NCI-H345 treated with DMSO at 0.1 percent for 48 hours (cell line): Measurements from ENCODE around the gene ZNF76.
A peak's percentile ranks its signal among the peaks of the same experiment; 100 is the strongest.

Experiments
- DNase-seq: peaks from one replicate; lab custom pipeline; 2025; ENCODE audit not compliant: unreplicated experiment; lab: John Stamatoyannopoulos, UW

Gene ZNF76

GRCh38 chr6:35259194-35259947, at the start of gene ZNF76:
Gene ZNF76, plus strand, starts transcription at chr6:35259735. Its CDS starts 21,417 bp downstream, at chr6:35281152.
- peak; percentile 93 for DNase-seq

DNA sequence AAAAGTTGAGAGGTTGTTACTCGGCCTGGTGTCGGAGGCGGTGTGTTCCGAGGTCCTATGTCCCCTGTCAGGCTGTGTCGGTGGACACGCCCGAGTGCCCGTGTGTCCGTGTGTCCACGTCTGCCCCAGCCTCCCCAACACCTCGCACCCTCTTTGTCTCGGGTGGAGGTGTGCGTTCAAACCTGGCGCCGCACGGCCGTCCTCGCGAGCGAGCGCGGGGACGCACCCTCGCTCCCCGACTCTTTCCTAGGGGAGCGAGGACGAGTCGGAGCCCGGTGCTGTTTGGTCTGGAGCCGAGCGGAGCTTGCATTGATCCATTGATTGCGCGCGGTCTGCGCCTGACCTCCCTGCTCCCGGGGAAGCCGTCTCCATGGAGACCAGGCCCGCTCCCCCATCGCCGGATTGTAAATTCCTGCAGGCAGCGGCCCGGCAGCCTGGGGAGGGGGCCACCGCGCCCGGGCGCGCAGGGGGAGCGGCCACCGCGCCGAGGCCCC, 46.2 kb upstream of the ZNF76 start:
- no peak for DNase-seq

DNA sequence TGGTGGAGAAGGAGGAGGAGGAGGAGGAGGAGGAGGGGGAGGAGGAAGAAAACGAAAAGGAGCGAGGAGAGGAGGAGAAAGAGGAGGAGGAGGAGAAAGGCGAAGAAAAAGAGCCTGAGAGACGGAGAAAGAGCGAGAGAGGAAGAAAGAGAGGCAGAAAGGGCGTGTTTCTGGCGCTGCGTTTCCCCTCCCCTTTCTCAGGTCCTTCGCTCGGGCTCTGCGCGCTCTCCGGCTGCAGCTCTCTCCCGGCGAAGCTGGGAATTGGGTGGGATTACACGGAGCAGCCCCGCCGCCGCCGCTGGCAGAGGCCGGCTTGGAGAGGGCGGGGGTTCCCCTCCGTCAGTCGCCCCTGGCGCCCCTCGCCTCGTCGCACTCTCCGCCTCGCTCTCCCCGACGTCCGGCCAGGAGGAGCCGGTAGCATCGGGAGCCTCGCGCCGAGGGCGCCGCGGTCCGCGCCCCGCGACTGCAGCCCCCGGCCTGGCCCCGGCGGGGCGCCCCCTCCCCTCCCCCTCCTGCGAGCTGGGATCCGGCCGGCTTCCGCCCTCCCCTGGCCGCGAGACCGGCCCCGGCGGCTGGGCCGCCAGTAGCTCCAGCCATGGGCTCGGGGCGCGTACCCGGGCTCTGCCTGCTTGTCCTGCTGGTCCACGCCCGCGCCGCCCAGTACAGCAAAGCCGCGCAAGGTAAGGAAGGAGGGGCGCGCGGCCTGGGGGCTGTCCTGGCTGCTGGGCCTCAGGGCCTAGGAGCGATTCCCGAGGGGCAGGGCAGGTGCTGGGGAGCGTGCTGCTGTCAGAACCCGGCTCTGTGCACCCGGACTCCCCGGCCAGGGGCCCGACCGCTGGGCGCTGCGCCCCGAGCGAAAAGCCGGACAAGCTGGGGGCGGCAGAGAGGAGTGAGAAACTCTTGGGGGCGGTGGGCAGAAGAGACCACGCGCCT, 45.4 kb upstream of the ZNF76 start, which contains the start of gene SCUBE3:
Gene SCUBE3 (plus strand): TSS at position 133 of the 933 bp plus-strand sequence. CDS start 463 bp downstream, at position 596.
- DNase-seq, result no peak

GRCh38 chr6:35214869-35215664, 44.5 kb upstream of the ZNF76 start:
- DNase-seq, result no peak

- no peak for DNase-seq
Observed at GRCh38 chr6:35215665-35216411, 43.7 kb upstream of the ZNF76 start.

DNA sequence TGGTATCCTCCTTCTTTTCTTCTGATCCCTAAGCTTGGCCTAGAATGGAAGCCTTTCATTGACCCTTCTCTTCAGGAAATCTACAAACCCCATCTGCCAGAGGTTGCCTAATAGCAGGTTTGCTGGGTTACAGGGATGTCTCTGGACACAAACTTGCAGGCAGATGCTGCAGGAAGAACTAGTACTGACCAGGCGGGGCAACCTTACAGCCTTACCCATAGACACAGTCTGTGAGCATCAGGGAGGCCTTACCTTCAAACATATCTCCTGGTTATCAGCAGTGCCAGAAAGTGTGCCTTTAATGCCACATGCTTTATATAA, 43.2 kb upstream of the ZNF76 start:
- DNase-seq, result no peak

GRCh38 chr6:35216851-35217811, 42.4 kb upstream of the ZNF76 start:
- DNase-seq, result no peak

DNA sequence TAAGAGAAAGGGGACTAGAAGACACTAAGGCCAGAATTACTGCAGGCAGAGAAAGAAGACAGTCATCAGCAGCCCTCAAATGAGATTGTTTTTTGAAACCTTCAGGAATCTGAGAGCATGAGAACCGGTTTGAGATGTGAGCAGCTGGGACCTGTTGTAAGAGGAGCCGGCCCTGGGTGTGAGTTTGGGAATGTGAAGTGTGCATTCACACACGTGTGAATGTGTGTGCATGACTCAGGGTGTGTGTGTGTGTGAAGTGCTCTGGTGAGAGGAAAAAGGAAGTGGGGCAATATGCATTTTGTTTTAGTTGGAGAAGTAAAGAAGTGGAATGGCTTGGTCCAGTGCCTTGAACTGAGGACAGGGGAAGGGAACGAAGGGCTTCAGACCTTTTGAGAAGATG, 41.5 kb upstream of the ZNF76 start:
- no peak for DNase-seq

DNA sequence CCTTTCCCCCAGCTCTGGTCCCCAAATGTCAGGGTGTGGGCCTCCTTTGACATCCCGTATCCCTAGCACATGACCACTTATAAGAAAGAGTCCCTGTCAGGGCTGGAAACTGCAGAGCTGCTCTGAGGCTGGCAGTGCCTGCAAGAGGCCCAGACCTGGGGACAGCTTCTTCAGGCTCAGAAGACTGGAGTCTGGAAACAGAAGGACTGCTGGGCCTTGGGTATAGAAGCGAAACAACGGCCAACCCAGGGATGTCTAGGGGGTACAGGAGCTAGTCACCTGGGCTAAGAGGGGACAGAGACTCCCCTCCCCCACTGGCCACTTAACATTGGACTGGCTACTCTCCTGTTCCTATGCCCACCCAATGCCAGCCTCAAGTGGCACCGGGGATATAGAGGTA, 41.1 kb upstream of the ZNF76 start:
- no peak for DNase-seq

DNA sequence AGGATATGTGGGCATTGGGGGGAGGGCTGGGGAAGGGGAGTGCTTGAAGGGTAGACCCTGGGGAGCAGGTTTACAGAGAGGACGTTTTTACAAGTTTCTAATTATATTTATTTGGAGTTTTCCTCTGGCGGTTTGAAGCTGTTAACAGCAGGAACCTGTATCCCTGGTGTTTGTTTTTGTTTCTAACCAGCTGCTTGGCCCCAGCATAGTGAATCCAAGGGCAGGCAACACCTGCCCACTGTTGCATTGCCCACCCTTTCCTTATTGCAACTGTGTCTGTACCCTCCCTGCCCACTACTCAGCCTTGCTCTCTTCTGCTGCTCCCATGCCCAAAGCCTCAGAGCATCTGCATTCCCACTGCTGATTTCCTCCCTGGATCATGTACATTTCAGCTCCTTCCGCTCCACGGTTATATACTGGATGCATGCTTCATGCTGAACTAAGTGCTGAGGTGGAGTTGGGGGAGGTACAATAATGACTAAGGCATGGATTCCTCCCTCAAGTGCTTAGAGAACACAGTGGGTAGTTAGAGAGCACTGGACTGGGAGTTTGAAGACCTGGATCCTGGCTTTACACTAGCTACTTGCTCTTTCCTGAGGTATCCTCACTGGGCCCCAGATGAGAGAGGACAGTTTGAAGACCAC, 39.7 kb upstream of the ZNF76 start:
- peak; percentile 48 for DNase-seq

DNA sequence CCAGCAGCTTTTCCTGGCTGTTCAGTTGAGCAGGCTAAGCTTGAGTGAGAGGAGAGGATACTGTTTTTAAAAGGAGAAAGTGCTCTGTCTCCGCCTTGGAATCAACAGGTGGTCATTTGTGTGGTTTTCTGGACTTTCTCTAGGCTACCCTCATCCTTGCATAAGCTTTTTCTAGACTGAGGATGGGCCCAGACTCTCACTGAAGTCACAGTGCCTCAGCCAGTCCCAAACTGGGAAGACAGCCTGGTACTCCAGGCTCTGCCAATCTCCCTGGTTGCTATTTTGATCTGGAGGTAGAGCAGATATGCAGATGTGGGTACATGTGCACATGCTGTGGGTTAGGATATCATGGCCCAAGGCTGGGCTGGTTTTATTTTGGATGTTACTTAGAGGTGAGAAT, 38.8 kb upstream of the ZNF76 start:
- DNase-seq, result no peak

DNA sequence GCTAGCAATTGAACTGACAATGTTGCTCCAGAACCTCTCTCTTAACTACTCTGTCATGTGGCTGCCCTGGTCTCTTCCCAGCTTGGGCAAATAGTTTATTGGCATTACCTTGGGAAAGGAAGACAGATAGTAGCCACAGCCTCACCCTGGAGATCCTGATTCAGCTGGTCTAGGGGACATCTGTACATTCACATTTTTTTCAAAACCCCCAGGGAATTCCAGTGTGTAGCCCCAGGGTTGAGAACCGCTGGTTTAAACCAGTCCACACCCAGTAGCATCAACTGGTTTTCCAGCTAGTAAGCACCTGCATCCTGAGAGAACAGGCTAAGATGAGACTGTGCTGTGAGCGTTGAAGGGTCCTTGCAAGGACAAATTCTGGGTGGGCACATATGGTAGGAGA, 36.1 kb upstream of the ZNF76 start:
- DNase-seq, result no peak

DNA sequence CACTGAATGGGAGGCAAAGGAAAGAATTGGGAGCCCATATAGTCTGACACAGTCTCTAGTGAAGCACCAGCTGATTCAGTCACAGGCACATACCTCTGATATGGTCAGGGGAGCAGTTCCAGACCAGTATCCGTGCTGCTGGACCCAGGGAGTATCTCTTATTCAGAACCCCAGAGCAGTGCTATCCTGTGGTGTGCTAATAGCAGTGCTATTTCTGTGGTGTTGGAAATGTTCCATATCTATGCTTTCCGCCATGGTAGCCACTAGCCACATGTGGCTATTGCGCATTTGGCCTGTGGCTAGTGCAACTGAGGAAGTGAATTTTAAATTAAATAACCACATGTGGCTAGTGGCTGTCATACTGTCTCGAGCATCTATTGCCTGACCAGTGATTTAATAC, 34.8 kb upstream of the ZNF76 start:
- no peak for DNase-seq

GRCh38 chr6:35228481-35228880, 31.1 kb upstream of the ZNF76 start:
- no peak for DNase-seq

DNA sequence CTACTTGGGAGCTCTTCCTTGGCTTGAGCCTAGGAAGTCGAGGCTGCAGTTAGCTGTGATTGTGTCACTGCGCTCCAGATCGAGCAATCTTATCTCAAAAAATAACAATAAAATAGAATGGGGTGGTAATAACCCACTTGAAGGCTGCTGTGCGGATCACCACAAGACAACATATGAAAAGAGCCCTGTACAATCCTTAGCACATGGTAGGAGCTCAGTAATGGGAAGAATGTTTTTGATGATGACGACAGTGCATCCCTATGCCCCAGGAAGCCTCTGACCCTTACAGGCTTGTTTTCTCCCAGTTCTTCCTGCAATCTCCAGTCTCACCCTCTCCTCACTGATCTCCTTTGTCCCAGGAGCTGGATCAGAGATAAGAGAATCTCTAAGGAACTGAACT, 30.2 kb upstream of the ZNF76 start:
- no peak for DNase-seq

GRCh38 chr6:35230498-35230897, 29.0 kb upstream of the ZNF76 start:
- no peak for DNase-seq

- no peak for DNase-seq
Observed at GRCh38 chr6:35230950-35231349, 28.6 kb upstream of the ZNF76 start.

DNA sequence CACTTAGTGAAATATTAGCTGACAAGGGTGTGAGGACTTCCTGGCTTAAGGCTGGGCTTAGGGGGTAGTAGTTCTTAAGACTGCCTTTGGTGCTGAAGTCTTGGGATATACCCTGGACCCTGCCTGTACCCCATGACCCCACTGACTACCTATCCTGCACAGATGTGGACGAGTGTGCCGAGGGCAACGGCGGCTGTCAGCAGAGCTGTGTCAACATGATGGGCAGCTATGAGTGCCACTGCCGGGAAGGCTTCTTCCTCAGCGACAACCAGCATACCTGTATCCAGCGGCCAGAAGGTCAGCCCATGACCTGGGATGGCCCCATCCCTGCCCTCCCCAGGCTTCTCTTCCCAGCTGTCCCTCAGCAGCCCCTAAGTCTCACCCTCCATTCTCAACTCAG, 28.0 kb upstream of the ZNF76 start:
- DNase-seq, result no peak

DNA sequence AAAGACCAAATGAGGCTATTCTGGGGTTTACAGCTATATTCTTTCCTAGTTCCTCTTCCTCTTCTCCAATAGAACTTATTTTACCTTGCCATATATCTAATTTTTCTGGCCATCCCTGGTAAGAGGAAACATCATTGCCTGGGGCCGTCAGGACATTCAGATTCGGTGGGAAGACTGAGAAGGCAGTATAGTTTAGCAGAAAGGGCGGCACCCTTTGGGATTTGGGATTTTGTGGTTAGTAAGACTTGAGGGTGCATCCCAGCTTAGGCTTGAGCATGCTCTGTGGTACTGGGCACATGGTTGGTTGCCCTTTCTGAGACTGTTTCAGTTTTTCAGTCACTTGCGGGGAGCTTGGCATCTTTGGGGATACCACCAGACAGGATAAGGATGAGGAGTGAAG, 24.6 kb upstream of the ZNF76 start:
- no peak for DNase-seq
